K562 (cell line): ENCODE data around the gene ZNF487. TPM values are rescaled to one million over a fixed set of nuclear protein-coding genes. Genes with fewer than 3 reads are reported as not detected.

Experiments used
- CBX5 ChIP-seq: IDR thresholded peaks from 2 replicates; pipeline ENCODE4 v1.6.1; 2014; ENCODE audit warnings: low read depth, borderline replicate concordance
- CHD1 ChIP-seq: fragments of 200-600 bp; sonication (generic); IDR thresholded peaks from one replicate; pipeline ENCODE4 v1.6.1; 2012; ENCODE audit warnings: mild to moderate bottlenecking, moderate library complexity, low read length, inconsistent platforms
- EP400 ChIP-seq: fragments of 450-650 bp; IDR thresholded peaks from 2 replicates; pipeline ENCODE4 v1.6.1; 2017; ENCODE audit warnings: antibody characterized with exemption, mild to moderate bottlenecking, moderate library complexity
- ETV6 ChIP-seq, 3 experiments: fragments of 150-350 bp in 1 of 3; sonication (generic) in 1 of 3; formaldehyde crosslinking in 1 of 3; IDR thresholded peaks; 2 replicates each; pipeline versions ENCODE4 v1.6.1 to v1.8.0; 2014 to 2022; ENCODE audit warnings: borderline replicate concordance in 2 of 3, low read depth in 2 of 3, antibody characterized with exemption in 1 of 3, low read length in 1 of 3, mild to moderate bottlenecking in 1 of 3, missing genetic modification reagents in 1 of 3
- HMGN3 ChIP-seq: IDR thresholded peaks from 2 replicates; pipeline ENCODE4 v1.6.1; 2011; ENCODE audit warnings: borderline replicate concordance, low read depth, mild to moderate bottlenecking, mixed read lengths, low read length; ENCODE audit not compliant: insufficient read length; ENCODE audit errors: extremely low read depth
- KDM2B ChIP-seq: fragments of 250-450 bp; sonication (Bioruptor Pico); IDR thresholded peaks from 2 replicates; pipeline ENCODE4 v1.8.0; 2021; ENCODE audit warnings: mild to moderate bottlenecking, moderate library complexity
- NEUROD1 ChIP-seq: fragments of 150-350 bp; IDR thresholded peaks from 2 replicates; pipeline ENCODE4 v1.6.1; 2014; ENCODE audit warnings: borderline replicate concordance, low read length, low read depth; ENCODE audit not compliant: partially characterized antibody
- PHB ChIP-seq: fragments of 250-450 bp; sonication (Bioruptor Pico); IDR thresholded peaks from 2 replicates; pipeline ENCODE4 v1.5.0; 2021
- PRPF4 ChIP-seq: fragments of 200-400 bp; formaldehyde crosslinking; IDR thresholded peaks from one replicate; pipeline ENCODE4 v1.6.1; 2017; ENCODE audit warnings: low read length, low read depth, mild to moderate bottlenecking; ENCODE audit not compliant: insufficient read depth, poor library complexity, severe bottlenecking
- RFX5 ChIP-seq: IDR thresholded peaks from 2 replicates; pipeline ENCODE4 v1.6.1; 2011; ENCODE audit warnings: low read depth, mild to moderate bottlenecking, improper control_type of control experiment, low read length
- SIN3A ChIP-seq, 2 experiments: fragments of 150-350 bp in 1 of 2; IDR thresholded peaks; 2 replicates each; pipeline ENCODE4 v1.6.1; 2011 to 2016; ENCODE audit warnings: borderline replicate concordance in 2 of 2, low read depth in 2 of 2, low read length in 2 of 2, mild to moderate bottlenecking in 2 of 2, moderate library complexity in 2 of 2; ENCODE audit not compliant: control insufficient read depth in 1 of 2
- SNRNP70 ChIP-seq: fragments of 200-400 bp; formaldehyde crosslinking; optimal IDR thresholded peaks from 2 replicates; pipeline ENCODE3; 2017; ENCODE audit warnings: low read depth, low read length
- ZBTB17 ChIP-seq: fragments of 450-650 bp; formaldehyde crosslinking; IDR thresholded peaks from 2 replicates; pipeline ENCODE4 v1.4.0; 2020; ENCODE audit warnings: mild to moderate bottlenecking
- ZNF140 ChIP-seq: fragments of 250-450 bp; sonication (Bioruptor Pico); IDR thresholded peaks from 2 replicates; pipeline ENCODE4 v1.8.0; 2021; ENCODE audit warnings: moderate library complexity, mild to moderate bottlenecking, inconsistent platforms
- ZNF175 ChIP-seq: fragments of 200-800 bp; sonication (Bioruptor generic); IDR thresholded peaks from 2 replicates; pipeline ENCODE4 v1.6.1; 2016; ENCODE audit warnings: low read depth, mild to moderate bottlenecking, missing genetic modification characterization, missing compliant biosample characterization
- ZNF263 ChIP-seq: sonication (generic); formaldehyde crosslinking; IDR thresholded peaks from 2 replicates; pipeline ENCODE4 v1.8.0; 2022; ENCODE audit warnings: mild to moderate bottlenecking, missing genetic modification reagents, borderline replicate concordance
- ZNF717 ChIP-seq: fragments of 250-450 bp; sonication (Bioruptor Pico); IDR thresholded peaks from 2 replicates; pipeline ENCODE4 v1.5.0; 2021
- ZNF766 ChIP-seq: fragments of 200-800 bp; sonication (Bioruptor generic); conservative IDR thresholded peaks from 2 replicates; pipeline ENCODE4 v1.6.1; 2016; ENCODE audit warnings: missing genetic modification characterization, missing compliant biosample characterization
- polyA plus RNA-seq, 8 experiments: library from polyadenylated mRNA; depleted of rRNA in 4 of 8; stranded (reverse) in 5 of 8; unstranded in 3 of 8; fragments of >200 nt; fragmentation: Nextera tagmentation in 2 of 8; fragmentation: Illumina TruSeq in 1 of 8; extraction: Ambion mirVana in 2 of 8; extraction: Trizol in 1 of 8; gene quantifications; 2 replicates each; pipeline versions ENCODE4 v1.2.1 to v1.2.3, GENCODE V29; 2011 to 2014; ENCODE audit warnings: inconsistent platforms in 1 of 8, missing spikeins in 1 of 8
- total RNA-seq, 7 experiments: library from RNA; depleted of rRNA in 6 of 7; stranded (reverse); fragments of >200 nt in 6 of 7; fragmentation: Illumina TruSeq in 2 of 7; extraction: Trizol in 2 of 7; gene quantifications; 2 replicates each; pipeline versions ENCODE4 v1.2.1 to v1.2.3, GENCODE V29; 2011 to 2021; ENCODE audit warnings: low replicate concordance in 1 of 7
- TF ChIP-seq, protein P1 (sequence below), 3 experiments: IDR thresholded peaks in 2 of 3; conservative IDR thresholded peaks in 1 of 3; 2 replicates each; pipeline ENCODE4 v1.5.1; 2011 to 2012; ENCODE audit warnings: low read length in 3 of 3, mild to moderate bottlenecking in 3 of 3, control low read depth in 2 of 3, improper control_type of control experiment in 1 of 3, inconsistent platforms in 1 of 3, low read depth in 1 of 3, mixed read lengths in 1 of 3, moderate library complexity in 1 of 3; ENCODE audit not compliant: insufficient read depth in 2 of 3
- TF ChIP-seq, protein P2 (sequence below): fragments of 250-450 bp; sonication (Bioruptor Pico); IDR thresholded peaks from 2 replicates; pipeline ENCODE4 v1.5.0; 2021; ENCODE audit warnings: mild to moderate bottlenecking, borderline replicate concordance
- TF ChIP-seq, protein P3 (sequence below): IDR thresholded peaks from 2 replicates; pipeline ENCODE4 v1.6.1; 2011; ENCODE audit warnings: borderline replicate concordance, low read depth, mild to moderate bottlenecking, moderate library complexity, low read length; ENCODE audit not compliant: insufficient read depth, poor library complexity, severe bottlenecking

ZNF487 gene
- total and polyA plus RNA-seq, 9 of the 15 experiments (the other 6 are each of a cell fraction or from before 2014, with no cell fraction given), result 1.9 to 6.5 (median 4.2) TPM

DNA sequence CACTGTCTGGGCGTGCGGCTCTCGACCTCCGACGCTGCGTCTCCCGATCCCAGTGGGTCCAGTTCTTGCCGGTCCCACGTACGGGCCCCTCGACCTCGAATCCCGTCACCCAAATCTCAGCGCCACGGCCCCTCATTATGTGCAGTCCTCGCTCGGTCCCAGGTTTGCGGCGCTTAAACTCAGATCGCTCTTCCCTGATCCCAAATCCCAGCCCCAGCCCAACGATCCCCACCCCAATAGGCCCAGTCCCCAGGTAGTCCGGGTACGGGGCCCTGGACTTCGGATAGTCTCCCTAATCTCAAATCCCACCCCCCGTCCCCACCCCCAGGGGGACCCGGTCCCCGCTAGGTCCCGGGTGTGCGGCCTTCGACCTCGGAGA lies 28.6 kb upstream of the ZNF487 start (continued):
- TF ChIP-seq, protein P1, sequence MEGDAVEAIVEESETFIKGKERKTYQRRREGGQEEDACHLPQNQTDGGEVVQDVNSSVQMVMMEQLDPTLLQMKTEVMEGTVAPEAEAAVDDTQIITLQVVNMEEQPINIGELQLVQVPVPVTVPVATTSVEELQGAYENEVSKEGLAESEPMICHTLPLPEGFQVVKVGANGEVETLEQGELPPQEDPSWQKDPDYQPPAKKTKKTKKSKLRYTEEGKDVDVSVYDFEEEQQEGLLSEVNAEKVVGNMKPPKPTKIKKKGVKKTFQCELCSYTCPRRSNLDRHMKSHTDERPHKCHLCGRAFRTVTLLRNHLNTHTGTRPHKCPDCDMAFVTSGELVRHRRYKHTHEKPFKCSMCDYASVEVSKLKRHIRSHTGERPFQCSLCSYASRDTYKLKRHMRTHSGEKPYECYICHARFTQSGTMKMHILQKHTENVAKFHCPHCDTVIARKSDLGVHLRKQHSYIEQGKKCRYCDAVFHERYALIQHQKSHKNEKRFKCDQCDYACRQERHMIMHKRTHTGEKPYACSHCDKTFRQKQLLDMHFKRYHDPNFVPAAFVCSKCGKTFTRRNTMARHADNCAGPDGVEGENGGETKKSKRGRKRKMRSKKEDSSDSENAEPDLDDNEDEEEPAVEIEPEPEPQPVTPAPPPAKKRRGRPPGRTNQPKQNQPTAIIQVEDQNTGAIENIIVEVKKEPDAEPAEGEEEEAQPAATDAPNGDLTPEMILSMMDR (IDR thresholded peaks at IDR 0.05 in 2 of 3, conservative IDR thresholded peaks at IDR 0.05 in 1 of 3; ENCODE audit: insufficient read depth in 2 of 3, low read depth in 1 of 3, low read length in 3 of 3), result peak in 1 of 3 experiments; percentile 7; a peak in 1 of 6 replicates
- TF ChIP-seq, protein P2, sequence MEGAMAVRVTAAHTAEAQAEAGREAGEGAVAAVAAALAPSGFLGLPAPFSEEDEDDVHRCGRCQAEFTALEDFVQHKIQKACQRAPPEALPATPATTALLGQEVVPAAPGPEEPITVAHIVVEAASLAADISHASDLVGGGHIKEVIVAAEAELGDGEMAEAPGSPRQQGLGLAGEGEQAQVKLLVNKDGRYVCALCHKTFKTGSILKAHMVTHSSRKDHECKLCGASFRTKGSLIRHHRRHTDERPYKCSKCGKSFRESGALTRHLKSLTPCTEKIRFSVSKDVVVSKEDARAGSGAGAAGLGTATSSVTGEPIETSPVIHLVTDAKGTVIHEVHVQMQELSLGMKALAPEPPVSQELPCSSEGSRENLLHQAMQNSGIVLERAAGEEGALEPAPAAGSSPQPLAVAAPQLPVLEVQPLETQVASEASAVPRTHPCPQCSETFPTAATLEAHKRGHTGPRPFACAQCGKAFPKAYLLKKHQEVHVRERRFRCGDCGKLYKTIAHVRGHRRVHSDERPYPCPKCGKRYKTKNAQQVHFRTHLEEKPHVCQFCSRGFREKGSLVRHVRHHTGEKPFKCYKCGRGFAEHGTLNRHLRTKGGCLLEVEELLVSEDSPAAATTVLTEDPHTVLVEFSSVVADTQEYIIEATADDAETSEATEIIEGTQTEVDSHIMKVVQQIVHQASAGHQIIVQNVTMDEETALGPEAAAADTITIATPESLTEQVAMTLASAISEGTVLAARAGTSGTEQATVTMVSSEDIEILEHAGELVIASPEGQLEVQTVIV (CRISPR knock-in tag), result no peak
- TF ChIP-seq EP400 (no peak), PHB (CRISPR knock-in tag) (no peak), KDM2B (CRISPR knock-in tag) (peak; percentile 65; the same call in 1 of the 2 replicates), SIN3A (IDR thresholded peaks at IDR 0.05; ENCODE audit: borderline replicate concordance in 2 of 2, control insufficient read depth in 1 of 2, low read depth in 2 of 2, low read length in 2 of 2) (peak in 1 of 2 experiments; percentile 23; a peak in 1 of 4 replicates), ZNF175 (0 out of 2 replicates have a peak, but pooled peaks have one; percentile 4), ZBTB17 (CRISPR knock-in tag) (peak; percentile 11; the same call in 1 of the 2 replicates), NEUROD1 (no peak), CHD1 (peak; percentile 48), PRPF4 (peak; percentile 36), ETV6 (IDR thresholded peaks at IDR 0.05; ENCODE audit: borderline replicate concordance in 1 of 2, low read depth in 2 of 2, low read length in 1 of 2) (no peak; a peak in 1 of 4 replicates), ETV6 (CRISPR knock-in tag; IDR thresholded peaks at IDR 0.05; ENCODE audit: borderline replicate concordance) (0 out of 2 replicates have a peak, but pooled peaks have one; percentile 15), ZNF766 (CRISPR knock-in tag) (no peak), ZNF717 (no peak), RFX5 (no peak), CBX5 (peak; percentile 4; the same call in 1 of the 2 replicates), ZNF140 (CRISPR knock-in tag) (no peak), SNRNP70 (no peak), ZNF263 (peak; percentile 46; the same call in 1 of the 2 replicates), HMGN3 (no peak)
- TF ChIP-seq, protein P3, sequence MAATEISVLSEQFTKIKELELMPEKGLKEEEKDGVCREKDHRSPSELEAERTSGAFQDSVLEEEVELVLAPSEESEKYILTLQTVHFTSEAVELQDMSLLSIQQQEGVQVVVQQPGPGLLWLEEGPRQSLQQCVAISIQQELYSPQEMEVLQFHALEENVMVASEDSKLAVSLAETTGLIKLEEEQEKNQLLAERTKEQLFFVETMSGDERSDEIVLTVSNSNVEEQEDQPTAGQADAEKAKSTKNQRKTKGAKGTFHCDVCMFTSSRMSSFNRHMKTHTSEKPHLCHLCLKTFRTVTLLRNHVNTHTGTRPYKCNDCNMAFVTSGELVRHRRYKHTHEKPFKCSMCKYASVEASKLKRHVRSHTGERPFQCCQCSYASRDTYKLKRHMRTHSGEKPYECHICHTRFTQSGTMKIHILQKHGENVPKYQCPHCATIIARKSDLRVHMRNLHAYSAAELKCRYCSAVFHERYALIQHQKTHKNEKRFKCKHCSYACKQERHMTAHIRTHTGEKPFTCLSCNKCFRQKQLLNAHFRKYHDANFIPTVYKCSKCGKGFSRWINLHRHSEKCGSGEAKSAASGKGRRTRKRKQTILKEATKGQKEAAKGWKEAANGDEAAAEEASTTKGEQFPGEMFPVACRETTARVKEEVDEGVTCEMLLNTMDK, result peak; percentile 37
